Measurements from ENCODE around the gene ELMO1.
A peak's percentile ranks its signal among the peaks of the same experiment; 100 is the strongest.

The ELMO1 gene

GRCh38 chr7:36999626-37000485 lies 448.8 kb downstream of the ELMO1 start:
- Mint-ChIP-seq H3K27me3 (ENCODE audit: low read depth) (no peaks in the 10 kb centered on the region), H3K4me1 (ENCODE audit: low read depth) (no peaks in the 10 kb centered on the region), H3K4me3 (no peak overlapping the region), H3K36me3 (ENCODE audit: low read depth) (peaks cover 35% of the 10 kb centered on the region), H3K27ac (no peak overlapping the region), H3K9me3 (peaks cover 10% of the 10 kb centered on the region)
- no peak for DNase-seq (ENCODE audit: low spot score)

- no peak overlapping the region for H3K4me3 Mint-ChIP-seq
- no peaks in the 10 kb centered on the region for H3K9me3 Mint-ChIP-seq
- H3K27ac Mint-ChIP-seq = no peak overlapping the region
- peaks cover 6% of the 10 kb centered on the region for H3K36me3 Mint-ChIP-seq (ENCODE audit: low read depth)
- no peaks in the 10 kb centered on the region for H3K4me1 Mint-ChIP-seq (ENCODE audit: low read depth)
- H3K27me3 Mint-ChIP-seq (ENCODE audit: low read depth) = no peaks in the 10 kb centered on the region
- DNase-seq (ENCODE audit: low spot score) = no peak
Observed at GRCh38 chr7:36995776-36996175, 452.9 kb downstream of the ELMO1 start.

DNA sequence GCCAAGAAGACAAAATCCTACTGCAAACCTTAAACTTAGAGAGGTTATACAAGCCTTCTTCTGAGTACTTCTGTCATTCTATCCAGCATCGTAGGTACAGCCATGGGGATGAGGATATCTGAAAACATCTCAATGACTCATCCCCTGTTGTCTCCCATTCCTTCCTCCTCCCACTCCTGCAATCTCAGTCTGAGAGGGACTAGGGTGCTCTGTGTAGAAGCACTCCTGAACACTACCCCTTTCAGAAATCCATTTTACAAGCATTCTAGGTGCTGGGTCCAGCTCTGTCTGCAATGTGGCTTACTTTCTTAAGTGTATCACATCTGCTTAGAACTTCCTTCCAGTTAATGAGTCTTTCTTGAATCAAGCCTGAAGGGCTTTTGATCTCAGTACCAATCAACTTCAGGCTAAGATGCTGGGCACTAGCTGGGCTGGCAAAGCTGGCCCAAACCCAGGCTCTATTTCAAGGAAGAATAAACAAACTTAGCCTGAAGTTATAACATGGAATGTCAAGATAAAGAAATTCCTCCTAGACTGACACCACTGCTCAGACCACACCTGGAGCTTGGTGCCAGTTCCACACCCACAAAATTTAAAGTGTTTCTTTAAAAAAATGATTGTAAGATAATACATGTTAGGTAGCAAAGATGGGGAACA lies 454.1 kb downstream of the ELMO1 start:
- Mint-ChIP-seq H3K36me3 (ENCODE audit: low read depth) (peaks cover 3% of the 10 kb centered on the region), H3K4me3 (no peak overlapping the region), H3K9me3 (no peaks in the 10 kb centered on the region), H3K27me3 (ENCODE audit: low read depth) (no peaks in the 10 kb centered on the region), H3K4me1 (ENCODE audit: low read depth) (no peaks in the 10 kb centered on the region), H3K27ac (no peak overlapping the region)
- no peak for DNase-seq (ENCODE audit: low spot score)

DNA sequence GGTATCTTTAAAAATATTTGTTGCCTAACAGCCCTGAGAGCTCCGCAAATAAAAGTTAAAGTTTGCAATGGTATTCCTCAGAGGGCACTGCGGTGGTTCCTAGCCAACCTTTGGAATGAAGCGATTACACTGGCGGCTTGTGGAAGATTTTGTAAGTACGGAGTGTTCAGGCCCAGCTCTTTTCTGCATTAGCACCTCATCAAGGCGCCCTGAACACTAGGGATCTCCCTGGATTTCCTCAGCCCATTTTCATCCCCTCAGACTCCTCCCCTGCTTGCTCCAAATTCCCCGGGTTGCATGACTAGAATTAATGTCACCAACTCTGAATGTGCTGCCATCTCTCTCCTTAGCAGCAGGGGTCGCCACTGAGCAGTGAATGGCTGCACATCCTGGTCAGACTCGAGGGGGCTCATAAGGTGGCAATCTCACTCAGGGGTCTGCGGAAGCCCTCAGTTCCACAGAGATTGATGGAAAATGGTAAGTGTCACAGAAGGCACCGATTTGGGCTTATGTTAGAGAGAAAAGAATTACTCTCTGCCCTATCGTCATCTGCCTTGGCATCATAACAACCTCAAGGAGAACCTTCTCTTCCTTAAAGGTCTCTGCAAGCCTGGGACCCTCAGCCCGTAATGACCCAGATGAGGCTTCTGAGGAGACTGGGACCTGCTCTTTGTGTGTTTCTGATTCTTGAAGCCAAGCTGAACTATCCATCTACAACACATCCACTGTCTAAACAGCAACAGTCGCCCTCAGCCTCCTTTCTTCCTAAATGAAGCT lies 461.5 kb downstream of the ELMO1 start:
- Mint-ChIP-seq H3K36me3 (ENCODE audit: low read depth) (peaks cover 7% of the 10 kb centered on the region), H3K4me1 (ENCODE audit: low read depth) (peaks cover 30% of the 10 kb centered on the region), H3K9me3 (no peaks in the 10 kb centered on the region), H3K27me3 (ENCODE audit: low read depth) (no peaks in the 10 kb centered on the region), H3K27ac (no peak overlapping the region), H3K4me3 (no peak overlapping the region)
- DNase-seq (ENCODE audit: low spot score) = peak; percentile 40

DNA sequence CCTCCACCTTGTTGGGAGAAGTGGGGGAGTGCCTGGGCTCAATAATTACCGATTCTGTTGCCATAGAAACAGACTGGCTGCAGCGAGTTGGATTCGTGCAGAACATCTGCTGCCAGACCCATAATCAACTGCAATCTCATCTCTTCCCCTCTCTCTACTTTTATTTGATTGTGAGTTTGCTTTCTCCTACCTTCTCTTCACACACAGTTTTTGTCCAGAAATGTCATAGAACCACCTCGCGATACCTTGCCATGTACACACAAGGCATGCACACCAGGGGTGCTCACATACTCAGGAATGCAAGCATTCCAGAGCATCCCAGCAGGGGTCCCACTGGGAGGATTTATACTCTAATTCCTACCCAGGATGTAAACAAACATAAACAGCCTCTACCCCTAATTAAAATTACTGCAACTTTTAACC lies 462.1 kb downstream of the ELMO1 start:
- peaks cover 10% of the 10 kb centered on the region for H3K36me3 Mint-ChIP-seq (ENCODE audit: low read depth)
- no peaks in the 10 kb centered on the region for H3K9me3 Mint-ChIP-seq
- DNase-seq (ENCODE audit: low spot score) = no peak
- peak overlapping the region; percentile 2 for H3K27ac Mint-ChIP-seq
- H3K4me3 Mint-ChIP-seq = no peak overlapping the region
- H3K4me1 Mint-ChIP-seq (ENCODE audit: low read depth) = peaks cover 32% of the 10 kb centered on the region
- H3K27me3 Mint-ChIP-seq (ENCODE audit: low read depth) = no peaks in the 10 kb centered on the region

DNA sequence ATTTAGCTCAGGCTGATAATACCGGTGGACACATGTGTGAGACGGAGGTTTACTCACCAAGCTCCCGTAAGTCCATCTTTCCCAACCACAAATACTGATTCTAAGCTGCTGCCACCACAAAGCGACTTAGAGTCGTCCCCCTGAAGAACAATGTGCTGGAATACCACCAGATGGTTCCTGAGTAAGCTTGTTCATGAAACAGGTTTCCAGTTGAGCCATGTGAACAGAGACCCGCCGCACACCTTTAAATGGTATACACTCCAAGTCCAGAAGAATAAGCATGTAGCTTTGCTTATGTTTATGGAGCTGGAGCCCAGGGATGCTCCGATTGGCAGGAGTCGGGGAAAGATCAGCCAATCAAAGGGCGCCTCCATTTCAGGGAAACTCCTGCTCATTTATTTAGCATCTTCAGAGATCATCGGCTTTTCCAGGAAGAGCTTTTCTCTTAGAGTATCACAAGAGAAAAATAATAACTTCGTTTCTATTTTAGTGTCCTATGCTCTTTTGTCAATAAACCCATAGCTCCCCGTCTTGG lies 462.7 kb downstream of the ELMO1 start:
- H3K27me3 Mint-ChIP-seq (ENCODE audit: low read depth) = no peaks in the 10 kb centered on the region
- no peak for DNase-seq (ENCODE audit: low spot score)

GRCh38 chr7:36985316-36985715 lies 463.3 kb downstream of the ELMO1 start:
- Mint-ChIP-seq H3K36me3 (ENCODE audit: low read depth) (peaks cover 14% of the 10 kb centered on the region), H3K4me1 (ENCODE audit: low read depth) (peaks cover 33% of the 10 kb centered on the region), H3K4me3 (no peak overlapping the region), H3K27me3 (ENCODE audit: low read depth) (no peaks in the 10 kb centered on the region), H3K9me3 (no peaks in the 10 kb centered on the region), H3K27ac (peak overlapping the region; percentile 38)
- no peak for DNase-seq (ENCODE audit: low spot score)

More for the DNA sequence above, 462.7 kb downstream of the ELMO1 start:
- Mint-ChIP-seq H3K4me3 (no peak overlapping the region), H3K36me3 (ENCODE audit: low read depth) (peaks cover 14% of the 10 kb centered on the region), H3K27ac (no peak overlapping the region), H3K4me1 (ENCODE audit: low read depth) (peaks cover 33% of the 10 kb centered on the region), H3K9me3 (no peaks in the 10 kb centered on the region)

DNA sequence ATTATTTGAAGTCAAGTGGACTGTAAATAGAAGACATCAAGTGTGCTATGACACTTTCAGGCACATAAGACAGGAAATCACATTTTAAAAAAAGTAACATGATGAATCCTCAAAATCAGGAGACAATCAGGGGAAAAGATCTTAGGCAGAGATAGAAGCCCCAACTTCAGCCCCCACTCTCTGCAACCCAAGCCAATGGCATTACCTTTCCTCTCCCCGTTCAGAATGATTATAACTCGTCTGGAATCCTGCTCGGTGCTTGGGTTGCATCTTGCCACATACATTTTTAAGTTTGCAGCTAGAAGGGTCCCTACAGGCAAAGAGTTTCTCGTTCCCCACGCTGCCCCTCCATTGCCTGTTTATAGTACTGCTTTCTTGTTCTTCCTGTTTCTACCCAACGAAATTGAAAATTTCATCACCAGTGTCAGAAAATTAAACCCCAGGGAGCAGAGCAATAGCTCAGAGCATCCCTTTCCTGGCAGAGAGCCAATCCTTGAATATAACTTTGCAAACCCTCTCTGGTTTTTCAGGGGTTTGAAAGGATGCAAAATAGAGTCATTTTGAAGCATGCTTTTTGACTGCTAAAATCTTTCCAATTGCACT lies 463.9 kb downstream of the ELMO1 start:
- peak overlapping the region; percentile 56 for H3K27ac Mint-ChIP-seq
- H3K4me1 Mint-ChIP-seq (ENCODE audit: low read depth) = peaks cover 33% of the 10 kb centered on the region
- DNase-seq (ENCODE audit: low spot score) = no peak
- H3K9me3 Mint-ChIP-seq = no peaks in the 10 kb centered on the region
- no peaks in the 10 kb centered on the region for H3K27me3 Mint-ChIP-seq (ENCODE audit: low read depth)
- peaks cover 14% of the 10 kb centered on the region for H3K36me3 Mint-ChIP-seq (ENCODE audit: low read depth)
- H3K4me3 Mint-ChIP-seq = no peak overlapping the region

GRCh38 chr7:36984041-36984521 lies 464.6 kb downstream of the ELMO1 start:
- peaks cover 33% of the 10 kb centered on the region for H3K4me1 Mint-ChIP-seq (ENCODE audit: low read depth)
- H3K27me3 Mint-ChIP-seq (ENCODE audit: low read depth) = no peaks in the 10 kb centered on the region
- H3K4me3 Mint-ChIP-seq = no peak overlapping the region
- no peaks in the 10 kb centered on the region for H3K9me3 Mint-ChIP-seq
- no peak overlapping the region for H3K27ac Mint-ChIP-seq
- H3K36me3 Mint-ChIP-seq (ENCODE audit: low read depth) = peaks cover 16% of the 10 kb centered on the region
- DNase-seq (ENCODE audit: low spot score) = no peak

DNA sequence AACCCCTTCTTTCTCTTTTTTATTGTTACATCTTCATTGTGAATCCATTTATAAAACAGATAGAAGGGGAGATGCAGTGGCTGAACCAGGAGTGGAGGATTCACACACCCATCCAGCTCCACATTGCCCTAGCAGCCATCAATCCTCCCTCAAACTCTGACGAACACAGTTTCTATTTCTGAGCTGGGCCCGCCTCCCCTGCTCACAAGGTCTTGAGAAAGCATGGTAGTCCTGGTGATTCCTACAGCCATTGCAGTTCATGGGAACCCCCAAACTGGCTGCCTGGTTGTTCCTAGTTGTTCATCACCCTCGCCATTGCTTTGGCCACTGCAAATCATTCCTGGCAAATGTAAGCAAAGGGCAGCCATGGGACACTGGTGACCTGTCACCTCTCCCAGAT lies 465.9 kb downstream of the ELMO1 start:
- H3K27ac Mint-ChIP-seq = no peak overlapping the region
- no peak for DNase-seq (ENCODE audit: low spot score)
- no peak overlapping the region for H3K4me3 Mint-ChIP-seq
- no peaks in the 10 kb centered on the region for H3K9me3 Mint-ChIP-seq
- no peaks in the 10 kb centered on the region for H3K27me3 Mint-ChIP-seq (ENCODE audit: low read depth)
- H3K36me3 Mint-ChIP-seq (ENCODE audit: low read depth) = peaks cover 13% of the 10 kb centered on the region
- peaks cover 27% of the 10 kb centered on the region for H3K4me1 Mint-ChIP-seq (ENCODE audit: low read depth)

- Mint-ChIP-seq H3K4me3 (no peak overlapping the region), H3K27ac (no peak overlapping the region), H3K27me3 (ENCODE audit: low read depth) (no peaks in the 10 kb centered on the region), H3K36me3 (ENCODE audit: low read depth) (peaks cover 27% of the 10 kb centered on the region), H3K4me1 (ENCODE audit: low read depth) (peaks cover 14% of the 10 kb centered on the region), H3K9me3 (no peaks in the 10 kb centered on the region)
- DNase-seq (ENCODE audit: low spot score) = no peak
Observed at GRCh38 chr7:36979810-36980248, 468.8 kb downstream of the ELMO1 start.

GRCh38 chr7:36978461-36978860 lies 470.2 kb downstream of the ELMO1 start:
- Mint-ChIP-seq H3K4me1 (ENCODE audit: low read depth) (peaks cover 6% of the 10 kb centered on the region), H3K36me3 (ENCODE audit: low read depth) (peaks cover 28% of the 10 kb centered on the region), H3K4me3 (no peak overlapping the region), H3K27me3 (ENCODE audit: low read depth) (no peaks in the 10 kb centered on the region), H3K27ac (no peak overlapping the region), H3K9me3 (no peaks in the 10 kb centered on the region)
- no peak for DNase-seq (ENCODE audit: low spot score)

DNA sequence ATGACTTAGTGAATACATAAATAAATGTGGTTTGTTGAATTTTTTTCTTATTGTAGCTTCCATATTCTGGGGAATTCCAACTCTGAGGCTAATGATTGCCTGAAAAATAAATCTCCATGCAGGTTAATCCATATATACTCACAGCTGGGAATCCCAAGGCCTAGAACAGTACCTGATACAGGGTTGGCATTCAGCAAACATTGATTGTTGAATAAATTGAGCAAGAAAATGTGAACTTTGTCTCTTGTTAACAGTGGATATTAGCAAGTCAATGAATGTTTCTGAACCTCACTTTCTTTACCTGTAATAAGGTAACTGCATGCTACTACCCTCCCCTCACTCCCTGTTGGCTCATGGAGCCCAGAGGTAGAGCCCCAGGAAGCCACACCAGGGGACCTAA lies 470.8 kb downstream of the ELMO1 start:
- no peak overlapping the region for H3K4me3 Mint-ChIP-seq
- no peak overlapping the region for H3K27ac Mint-ChIP-seq
- no peak for DNase-seq (ENCODE audit: low spot score)
- no peaks in the 10 kb centered on the region for H3K27me3 Mint-ChIP-seq (ENCODE audit: low read depth)
- H3K36me3 Mint-ChIP-seq (ENCODE audit: low read depth) = peaks cover 28% of the 10 kb centered on the region
- H3K4me1 Mint-ChIP-seq (ENCODE audit: low read depth) = peaks cover 4% of the 10 kb centered on the region
- no peaks in the 10 kb centered on the region for H3K9me3 Mint-ChIP-seq
